Rectal smooth muscle tissue (tissue), 1 donor: ENCODE data around the gene EVI5L.
"Not testable (repeated sequence)": the region's sequence is repeated elsewhere in the genome, so short reads cannot be mapped to it uniquely, and the experiment has no call there.

ENCODE experiments used
- H3K27ac ChIP-seq: one replicate; pipeline ENCODE4 v1.7.0; 2013; ENCODE audit warnings: low read depth, low read length, inconsistent platforms
- H3K27me3 ChIP-seq: one replicate; pipeline ENCODE4 v1.7.0; 2013; ENCODE audit warnings: low read length; ENCODE audit not compliant: control insufficient read depth, insufficient read depth
- H3K36me3 ChIP-seq: one replicate; pipeline ENCODE4 v1.7.0; 2013; ENCODE audit warnings: low read length; ENCODE audit not compliant: control insufficient read depth, insufficient read depth
- H3K4me1 ChIP-seq: one replicate; pipeline ENCODE4 v1.7.0; 2013; ENCODE audit warnings: low read length; ENCODE audit not compliant: control insufficient read depth, insufficient read depth
- H3K4me3 ChIP-seq: one replicate; pipeline ENCODE4 v1.7.0; 2013; ENCODE audit warnings: low read length
- H3K9ac ChIP-seq: one replicate; pipeline ENCODE4 v1.7.0; 2013; ENCODE audit warnings: low read length

The EVI5L gene

DNA sequence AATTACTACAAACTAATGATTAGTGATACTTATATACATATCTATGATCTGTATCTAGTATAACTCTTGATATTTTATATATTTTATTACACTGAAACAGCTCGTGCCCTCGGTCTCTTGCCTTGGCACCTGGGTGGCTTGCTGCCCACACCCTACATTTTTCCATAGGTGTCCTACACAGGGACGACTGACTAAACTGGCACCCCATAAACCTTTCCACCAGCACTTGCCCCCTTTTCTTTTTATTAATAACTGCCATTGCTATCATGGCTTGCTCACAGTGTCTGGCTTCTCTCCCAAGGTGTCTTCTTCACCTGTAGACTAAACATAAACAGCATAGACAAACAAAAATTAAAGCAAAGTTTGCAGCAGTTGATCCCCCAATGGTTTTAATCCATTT, 36.5 kb upstream of the EVI5L start:
- no peaks in the 10 kb centered on the region for H3K36me3 ChIP-seq
- no peak overlapping the region for H3K27ac ChIP-seq
- peaks cover 10% of the 10 kb centered on the region for H3K27me3 ChIP-seq
- H3K4me1 ChIP-seq, result no peaks in the 10 kb centered on the region
- no peak overlapping the region for H3K9ac ChIP-seq
- no peak overlapping the region for H3K4me3 ChIP-seq

DNA sequence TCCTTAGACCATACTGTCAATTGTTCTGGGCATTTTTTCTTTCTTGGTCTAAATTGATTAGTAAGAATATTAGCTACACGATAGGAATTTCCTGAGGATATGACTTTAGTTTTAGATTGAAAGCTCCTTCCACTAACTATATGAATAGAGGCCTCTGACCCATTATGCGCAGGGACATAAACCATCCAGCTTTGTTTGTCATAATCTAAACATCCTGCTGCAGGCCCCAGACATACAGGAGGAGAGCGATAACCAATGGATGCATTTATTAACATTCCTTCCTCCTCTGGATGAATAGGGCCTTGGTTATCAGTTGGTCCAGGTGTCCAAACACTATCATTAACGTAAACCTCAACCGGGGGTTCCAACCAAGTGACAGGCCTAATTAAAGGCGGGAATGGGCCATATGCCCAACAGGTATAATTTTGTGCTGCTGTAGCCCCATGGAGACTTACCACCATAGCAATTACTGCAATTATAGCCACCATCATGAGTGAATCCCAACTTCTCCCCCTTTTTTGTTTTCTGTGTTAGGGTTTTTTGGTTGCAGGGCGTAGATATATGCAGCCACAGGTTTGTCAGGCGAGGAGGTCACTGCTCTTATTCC, 34.4 kb upstream of the EVI5L start:
- Histone ChIP-seq H3K4me3 (no peak overlapping the region), H3K27ac (no peak overlapping the region)

DNA sequence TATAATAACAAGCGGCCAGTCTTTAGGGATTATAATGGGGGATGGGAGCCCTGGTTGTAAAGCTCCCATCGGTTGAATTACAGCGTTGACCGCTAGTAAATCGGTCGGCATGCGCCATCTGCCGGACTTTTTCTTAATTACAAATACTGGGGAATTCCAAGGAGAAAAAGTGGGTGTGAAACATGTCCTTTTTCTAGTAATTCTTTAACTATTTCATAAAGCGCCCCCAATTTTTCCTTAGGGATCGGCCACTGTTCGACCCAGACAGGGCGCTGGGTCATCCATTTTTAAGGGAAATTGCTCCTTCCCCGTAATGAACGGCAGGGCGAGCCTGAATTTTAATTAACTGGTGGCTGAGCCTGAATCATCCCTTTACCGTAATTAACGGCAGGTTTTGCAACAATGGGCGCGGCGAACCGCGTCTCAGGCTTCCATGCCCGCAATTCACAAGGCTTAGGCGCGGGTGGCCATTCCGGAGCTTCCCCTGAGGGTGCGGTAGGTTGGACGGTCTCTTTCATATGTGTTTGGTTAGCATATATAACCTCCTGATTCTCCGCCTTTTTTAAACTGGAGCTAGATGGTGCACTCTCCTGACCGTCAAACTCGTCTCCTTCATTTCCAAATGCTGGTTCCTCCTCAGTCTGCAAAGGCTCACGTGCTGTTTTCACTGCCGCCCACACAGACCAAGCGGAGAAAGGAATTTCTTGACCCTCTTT, 30.2 kb upstream of the EVI5L start:
- H3K36me3 ChIP-seq, result no peaks in the 10 kb centered on the region
- no peak overlapping the region for H3K9ac ChIP-seq
- no peak overlapping the region for H3K27ac ChIP-seq
- no peaks in the 10 kb centered on the region for H3K4me1 ChIP-seq
- H3K27me3 ChIP-seq, result no peaks in the 10 kb centered on the region
- peak overlapping the region; percentile 25 for H3K4me3 ChIP-seq

More for the DNA sequence above, 34.4 kb upstream of the EVI5L start:
- H3K9ac ChIP-seq, result no peak overlapping the region
- H3K27me3 ChIP-seq, result no peaks in the 10 kb centered on the region
- H3K36me3 ChIP-seq, result no peaks in the 10 kb centered on the region
- H3K4me1 ChIP-seq, result no peaks in the 10 kb centered on the region

DNA sequence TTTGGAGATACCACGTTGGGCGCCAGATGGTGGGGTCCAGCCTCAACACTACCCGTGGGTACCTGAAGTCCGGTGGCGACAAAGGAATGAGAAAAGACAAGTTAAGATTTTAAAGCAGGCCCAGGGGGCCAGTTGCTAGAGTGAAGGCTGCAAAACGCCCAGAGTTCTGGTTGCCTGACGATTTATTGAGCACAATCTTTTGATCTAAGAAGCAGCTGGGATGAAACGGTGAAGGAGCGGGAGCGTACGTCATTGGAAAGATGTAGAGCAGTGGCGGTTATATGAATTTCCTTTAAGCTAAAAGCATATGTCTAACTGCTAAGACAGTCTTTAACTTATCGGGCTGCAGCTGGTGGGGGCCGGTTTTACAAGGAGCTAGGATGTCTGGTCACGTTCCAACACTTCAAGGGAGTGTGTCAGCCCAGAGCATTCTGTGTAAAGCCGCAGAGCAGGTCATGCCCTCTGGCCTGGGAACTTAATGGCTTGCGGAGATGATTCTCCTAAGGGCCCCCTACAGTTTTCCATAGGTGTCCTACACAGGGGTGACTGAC, 28.9 kb upstream of the EVI5L start:
- H3K36me3 ChIP-seq, result no peaks in the 10 kb centered on the region
- H3K4me3 ChIP-seq, result no peak overlapping the region
- no peaks in the 10 kb centered on the region for H3K4me1 ChIP-seq
- H3K9ac ChIP-seq, result no peak overlapping the region
- H3K27me3 ChIP-seq, result no peaks in the 10 kb centered on the region
- H3K27ac ChIP-seq, result no peak overlapping the region

DNA sequence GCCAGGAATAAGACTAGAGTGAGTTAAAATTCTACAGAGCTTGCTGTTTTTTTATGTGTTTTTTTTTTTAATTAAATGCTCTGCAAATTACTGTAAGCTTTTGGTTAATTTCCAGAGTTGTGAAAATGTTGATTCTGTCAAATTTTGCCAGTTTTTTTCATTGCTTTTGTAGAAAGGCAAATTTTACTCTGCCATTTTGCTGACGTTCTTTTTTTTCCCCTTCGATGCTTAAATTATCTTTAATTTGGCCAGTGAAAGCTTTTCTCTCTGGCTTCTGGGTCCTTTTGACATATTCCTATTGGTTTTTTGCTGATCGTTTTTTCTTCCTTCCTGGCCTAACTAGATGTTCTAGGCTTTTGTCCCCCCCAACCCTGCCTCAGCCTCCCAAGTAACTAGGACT, 23.8 kb upstream of the EVI5L start:
- no peaks in the 10 kb centered on the region for H3K36me3 ChIP-seq
- H3K4me3 ChIP-seq, result no peak overlapping the region
- no peak overlapping the region for H3K9ac ChIP-seq
- H3K27ac ChIP-seq, result no peak overlapping the region
- no peaks in the 10 kb centered on the region for H3K4me1 ChIP-seq
- H3K27me3 ChIP-seq, result no peaks in the 10 kb centered on the region

DNA sequence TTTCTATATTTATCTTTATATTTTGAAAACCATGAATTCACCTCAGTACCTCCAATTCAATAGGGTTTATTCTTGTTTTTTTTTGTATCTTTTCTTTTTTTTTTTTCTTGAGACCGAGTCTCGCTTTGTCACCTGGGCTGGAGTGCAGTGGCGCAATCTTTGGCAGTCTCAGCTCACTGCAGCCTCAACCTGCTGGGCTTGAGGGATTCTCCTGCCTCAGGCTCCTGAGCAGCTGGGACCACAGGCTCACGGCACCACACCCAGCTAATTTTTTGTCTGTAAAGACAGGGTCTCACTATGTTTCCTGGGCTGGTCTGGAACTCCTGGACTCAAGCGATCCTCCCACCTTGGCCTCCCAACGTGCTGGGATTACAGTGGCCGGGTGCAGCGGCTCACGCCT, 23.1 kb upstream of the EVI5L start:
- Histone ChIP-seq H3K4me3 (no peak overlapping the region), H3K27ac (no peak overlapping the region), H3K9ac (no peak overlapping the region), H3K27me3 (no peaks in the 10 kb centered on the region), H3K4me1 (no peaks in the 10 kb centered on the region), H3K36me3 (no peaks in the 10 kb centered on the region)

DNA sequence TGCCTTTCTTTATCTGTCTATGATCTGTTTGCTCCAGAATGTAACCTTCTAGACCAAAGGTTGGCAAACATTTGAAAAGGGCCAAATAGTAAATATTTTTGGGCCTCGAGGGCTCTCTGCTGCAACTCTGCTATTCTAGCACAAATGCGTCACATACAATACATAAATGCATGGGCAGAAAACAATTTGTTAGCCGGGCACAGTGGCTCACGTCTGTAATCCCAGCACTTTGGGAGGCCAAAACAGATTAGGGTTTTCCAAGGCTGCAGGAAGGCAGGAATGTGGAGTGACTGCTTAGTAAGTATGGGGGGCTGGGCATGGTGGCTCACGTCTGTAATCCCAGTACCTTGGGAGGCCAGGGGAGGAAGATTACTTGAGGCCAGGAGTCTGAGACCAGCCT, 21.9 kb upstream of the EVI5L start:
- H3K9ac ChIP-seq, result no peak overlapping the region
- no peaks in the 10 kb centered on the region for H3K4me1 ChIP-seq
- no peaks in the 10 kb centered on the region for H3K36me3 ChIP-seq
- H3K4me3 ChIP-seq, result no peak overlapping the region
- H3K27me3 ChIP-seq, result no peaks in the 10 kb centered on the region
- no peak overlapping the region for H3K27ac ChIP-seq

DNA sequence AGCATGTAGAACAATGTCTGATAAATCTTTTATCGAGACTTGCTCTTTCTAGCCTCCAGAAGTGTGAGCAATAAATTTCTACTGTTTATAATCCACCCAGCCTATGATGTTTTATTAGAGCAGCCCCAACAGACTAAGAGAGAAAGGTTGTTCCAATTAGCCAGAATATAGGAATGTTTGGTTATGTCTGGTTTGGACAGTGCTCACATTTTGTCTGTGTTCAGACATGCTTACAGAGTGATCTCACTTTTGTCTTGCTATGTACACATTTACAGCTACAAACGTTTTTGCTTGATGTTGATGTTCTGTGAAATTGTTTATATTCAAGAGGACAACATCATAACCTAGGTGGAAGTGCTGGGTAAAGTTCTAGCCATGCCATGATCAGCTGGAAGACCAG, 18.0 kb upstream of the EVI5L start:
- no peaks in the 10 kb centered on the region for H3K36me3 ChIP-seq
- H3K9ac ChIP-seq, result no peak overlapping the region
- H3K27me3 ChIP-seq, result no peaks in the 10 kb centered on the region
- H3K4me3 ChIP-seq, result no peak overlapping the region
- H3K27ac ChIP-seq, result no peak overlapping the region
- H3K4me1 ChIP-seq, result no peaks in the 10 kb centered on the region

DNA sequence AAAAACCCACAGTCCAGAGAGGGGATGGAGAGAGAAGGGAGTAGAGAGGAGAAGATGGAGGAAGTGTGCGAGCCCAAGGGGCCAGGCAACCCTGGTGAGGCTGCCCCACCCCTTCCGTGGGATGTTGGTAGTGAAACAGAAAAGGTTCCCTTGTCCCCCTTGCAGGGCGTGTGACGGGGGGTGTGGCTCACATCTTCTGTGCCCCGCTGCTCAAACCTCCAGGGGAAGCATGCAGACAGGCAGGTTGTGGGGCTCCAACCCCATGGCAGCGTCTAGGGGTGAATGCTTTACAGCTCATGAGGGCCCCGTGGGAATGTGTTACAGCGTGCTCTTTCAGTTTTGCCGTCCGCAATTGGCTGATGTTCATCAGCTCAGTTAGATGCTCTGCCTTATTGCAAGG, 14.7 kb upstream of the EVI5L start:
- Histone ChIP-seq H3K4me1 (no peaks in the 10 kb centered on the region), H3K27ac (no peak overlapping the region), H3K4me3 (no peak overlapping the region), H3K36me3 (no peaks in the 10 kb centered on the region), H3K27me3 (no peaks in the 10 kb centered on the region), H3K9ac (no peak overlapping the region)

DNA sequence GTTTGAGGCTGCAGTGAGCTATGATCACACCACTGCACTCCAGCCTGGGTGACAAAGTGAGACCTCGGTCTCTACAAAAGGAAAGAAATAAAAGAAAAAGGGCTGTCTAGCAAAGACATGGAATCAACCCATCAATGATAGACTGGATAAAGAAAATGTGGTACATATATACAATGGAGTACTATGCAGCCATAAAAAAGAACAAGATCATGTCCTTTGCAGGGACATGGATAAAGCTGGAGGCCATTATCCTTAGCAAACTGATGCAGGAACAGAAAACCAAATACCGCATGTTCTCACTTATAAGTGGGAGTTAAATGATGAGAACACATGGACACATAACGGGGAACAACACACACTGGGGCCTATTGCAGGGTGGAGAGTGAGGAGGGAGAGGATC, 14.0 kb upstream of the EVI5L start:
- H3K27me3 ChIP-seq, H3K9ac ChIP-seq: not testable (repeated sequence)

DNA sequence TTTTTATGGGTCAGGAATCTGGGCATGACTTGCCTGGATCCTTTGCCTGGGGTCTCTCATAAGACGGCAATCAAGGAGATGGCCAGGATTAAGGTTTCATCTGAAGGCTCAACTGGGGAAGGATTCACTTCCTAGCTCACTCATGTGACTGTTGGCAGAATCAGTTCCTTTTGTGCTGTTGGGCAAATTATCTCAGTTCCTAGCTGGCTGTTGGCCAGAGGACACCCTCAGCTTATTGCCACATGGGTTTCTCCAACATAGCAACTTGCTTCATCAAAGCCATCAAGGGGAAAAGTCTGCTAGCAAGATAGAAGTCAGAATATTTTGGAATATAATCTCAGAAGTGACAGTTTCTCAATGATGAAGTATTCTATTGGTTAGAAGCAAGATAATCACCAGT, 12.2 kb upstream of the EVI5L start:
- H3K4me3 ChIP-seq, result no peak overlapping the region
- H3K4me1 ChIP-seq, result no peaks in the 10 kb centered on the region
- H3K36me3 ChIP-seq, result no peaks in the 10 kb centered on the region
- no peaks in the 10 kb centered on the region for H3K27me3 ChIP-seq
- H3K27ac ChIP-seq, result no peak overlapping the region
- no peak overlapping the region for H3K9ac ChIP-seq

More for the DNA sequence above, 14.0 kb upstream of the EVI5L start:
- H3K4me3 ChIP-seq, H3K27ac ChIP-seq, H3K4me1 ChIP-seq, H3K36me3 ChIP-seq: not testable (repeated sequence)

DNA sequence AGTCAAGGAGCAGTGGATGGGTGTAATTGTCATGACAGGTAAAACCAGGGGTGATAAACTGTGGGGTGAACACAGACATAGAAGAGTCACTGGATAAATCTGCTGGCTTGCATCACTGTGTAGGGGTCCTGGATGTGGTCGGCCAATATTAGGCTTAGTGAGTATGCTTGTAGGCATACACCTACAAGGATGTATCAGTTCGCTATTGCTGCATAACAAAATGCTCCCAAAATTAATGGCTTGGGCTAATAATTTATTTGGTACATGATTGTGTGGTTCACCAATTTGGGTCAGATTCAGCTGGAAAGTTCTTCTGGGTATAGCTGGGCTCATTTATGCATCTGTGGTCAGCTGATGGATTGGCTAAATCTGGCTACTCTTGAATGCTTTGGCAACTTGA, 11.2 kb upstream of the EVI5L start:
- Histone ChIP-seq H3K4me3 (no peak overlapping the region), H3K27me3 (no peaks in the 10 kb centered on the region), H3K9ac (no peak overlapping the region), H3K4me1 (no peaks in the 10 kb centered on the region), H3K27ac (no peak overlapping the region), H3K36me3 (no peaks in the 10 kb centered on the region)

DNA sequence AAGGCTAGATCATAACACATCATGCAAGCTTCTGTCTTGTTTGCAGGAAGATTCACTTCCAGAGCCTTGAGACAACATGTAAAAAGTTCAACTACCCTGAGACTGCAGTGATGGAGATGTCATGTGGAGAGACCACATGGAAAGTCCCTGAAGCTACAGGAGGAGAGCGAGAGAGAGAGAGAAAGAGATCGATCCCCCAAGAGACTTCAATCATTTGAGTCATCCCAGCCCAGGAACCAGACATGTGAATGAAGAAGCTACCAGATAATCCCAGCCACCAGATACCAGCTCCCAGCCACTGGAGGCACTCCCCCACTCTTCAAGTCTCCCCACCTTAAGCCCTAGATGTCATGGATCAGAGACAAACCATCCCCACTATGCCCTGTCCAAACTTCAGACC, 10.7 kb upstream of the EVI5L start:
- Histone ChIP-seq H3K4me3 (no peak overlapping the region), H3K9ac (no peak overlapping the region), H3K36me3 (no peaks in the 10 kb centered on the region), H3K27ac (no peak overlapping the region), H3K27me3 (no peaks in the 10 kb centered on the region), H3K4me1 (no peaks in the 10 kb centered on the region)
